Naive thymus-derived CD8-positive, alpha-beta T cell (primary cell): ENCODE results near the gene LNX1. TPM values are rescaled to one million over a fixed set of nuclear protein-coding genes. Genes with fewer than 3 reads are reported as not detected.

Source experiments
- ATAC-seq, 2 donors: fragments of 150-1000 bp; cut with Tn5 transposase in 1 of 2; sonication (Bioruptor Pico), chemical (Tn5 transposase) in 1 of 2; 1 replicate in 1 of 2; 2 replicates in 1 of 2; pipeline ENCODE4 v1.10.0; 2021; ENCODE audit warnings: mild to moderate bottlenecking in 2 of 2, moderate library complexity in 2 of 2
- POLR2A ChIA-PET: fragments of 350-600 bp; sonication (Branson Sonifier 250); formaldehyde crosslinking; loops from one replicate; lab custom pipeline; 2021; ENCODE audit warnings: antibody characterized with exemption; lab: Charles Lee
- DNase-seq, 10 donors: peaks; one replicate each; pipeline versions ENCODE4 v3.0.0 to v3.0.0-alpha.2; 2020 to 2022
- H3K27ac Mint-ChIP-seq, 10 donors: one replicate each; pipeline ENCODE4 v1.8.0; 2020 to 2022; ENCODE audit warnings: mild to moderate bottlenecking in 10 of 10, mixed read lengths in 10 of 10, moderate library complexity in 4 of 10, inconsistent platforms in 1 of 10
- H3K27me3 Mint-ChIP-seq, 5 donors: one replicate each; pipeline ENCODE4 v1.8.0; 2021 to 2022; ENCODE audit warnings: mixed read lengths in 5 of 5
- H3K36me3 Mint-ChIP-seq, 3 donors: one replicate each; pipeline ENCODE4 v1.8.0; 2020 to 2022; ENCODE audit warnings: mixed read lengths in 3 of 3, mild to moderate bottlenecking in 2 of 3, inconsistent platforms in 1 of 3
- H3K4me1 Mint-ChIP-seq, 4 donors: one replicate each; pipeline ENCODE4 v1.8.0; 2021 to 2022; ENCODE audit warnings: mixed read lengths in 4 of 4
- H3K4me3 Mint-ChIP-seq, 10 donors: one replicate each; pipeline ENCODE4 v1.8.0; 2020 to 2022; ENCODE audit warnings: mild to moderate bottlenecking in 10 of 10, mixed read lengths in 10 of 10, moderate library complexity in 6 of 10, inconsistent platforms in 1 of 10
- H3K9me3 Mint-ChIP-seq, 9 donors: one replicate each; pipeline ENCODE4 v1.8.0; 2020 to 2022; ENCODE audit warnings: mixed read lengths in 9 of 9, mild to moderate bottlenecking in 3 of 9, inconsistent platforms in 1 of 9, moderate library complexity in 1 of 9
- polyA plus RNA-seq, 3 donors: library from polyadenylated mRNA; unstranded; fragments of 300-500 nt; fragmentation: Illumina TruSeq; gene quantifications; one replicate each; pipeline ENCODE4 v1.2.3, GENCODE V29; 2021
- total RNA-seq, 8 experiments: library from RNA in 2 of 8; stranded (reverse) in 2 of 8; gene quantifications; one replicate each; pipeline ENCODE4 v1.2.3 and lab custom pipeline; 2021 to 2026

The LNX1 gene
- total and polyA plus RNA-seq, 5 experiments from 2014 or later: 0.32 to 0.52 (median 0.43) TPM; not detected in 2

DNA sequence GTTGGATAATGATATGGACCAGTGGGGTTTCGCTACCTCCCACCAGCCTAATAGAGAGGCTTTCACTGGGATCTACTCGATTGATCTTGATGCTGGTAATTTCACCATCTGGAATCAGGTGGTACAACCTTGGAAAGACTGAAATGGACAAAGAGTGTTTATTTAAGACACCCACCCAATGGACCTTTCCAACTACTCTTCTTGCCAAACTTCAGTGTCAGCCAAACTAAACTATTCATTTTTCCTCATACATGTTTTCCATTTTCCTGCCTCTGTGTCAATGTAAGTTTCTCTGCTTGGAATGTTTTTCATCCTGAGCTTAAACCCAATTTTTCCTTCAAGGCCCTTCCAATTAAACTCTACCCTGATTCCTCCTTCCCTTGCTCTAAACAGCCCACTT, 92.6 kb downstream of the LNX1 start:
- Mint-ChIP-seq H3K4me3 (no peak overlapping the region), H3K36me3 (no peaks in the 10 kb centered on the region), H3K4me1 (peaks cover 0 to 2% (median 0%) of the 10 kb centered on the region in 4 donors), H3K27me3 (peaks cover 0 to 5% (median 0%) of the 10 kb centered on the region in 5 donors), H3K27ac (no peak overlapping the region), H3K9me3 (no peaks in the 10 kb centered on the region)
- ATAC-seq: no peak
- no peak for DNase-seq
- POLR2A ChIA-PET: no interaction called here

DNA sequence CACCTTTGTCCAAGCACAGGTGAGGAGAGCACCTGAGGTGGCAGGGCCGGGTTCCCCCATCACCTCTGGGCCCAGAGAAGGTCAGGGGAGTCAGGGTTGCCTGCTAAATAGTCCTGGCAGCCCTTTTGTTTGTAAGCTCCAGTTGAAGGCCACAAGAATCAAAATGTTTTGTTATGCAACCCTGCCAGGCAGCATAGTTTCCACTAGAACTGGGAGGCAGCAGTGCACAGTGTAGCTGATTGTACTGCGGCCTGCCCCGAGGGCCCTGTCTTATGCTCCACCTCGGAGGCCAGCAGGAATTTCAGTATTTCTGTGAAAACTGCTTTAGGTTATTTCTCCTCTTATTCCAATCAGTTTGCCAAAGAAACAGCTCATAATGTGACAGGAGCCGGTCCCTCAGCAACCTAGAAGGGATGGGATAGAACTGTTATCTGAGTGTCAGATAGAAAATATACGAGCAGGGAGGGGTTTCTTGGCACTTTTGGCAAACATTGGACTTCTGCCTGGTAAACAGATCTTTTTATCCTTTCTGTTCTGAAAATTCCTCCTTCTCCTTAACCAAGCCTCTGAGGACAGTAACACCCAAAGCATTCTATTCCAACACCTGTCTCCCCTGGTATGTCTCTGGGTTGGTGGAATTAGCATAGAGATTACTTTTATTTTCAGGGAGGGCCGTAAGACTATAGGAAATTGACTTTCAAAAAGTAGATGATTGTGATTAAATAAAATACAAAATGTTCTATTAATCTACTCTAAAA, 93.6 kb downstream of the LNX1 start:
- Mint-ChIP-seq H3K4me1 (peaks cover 0 to 2% (median 0%) of the 10 kb centered on the region in 4 donors), H3K27ac (no peak overlapping the region), H3K27me3 (peaks cover 0 to 5% (median 0%) of the 10 kb centered on the region in 5 donors), H3K36me3 (no peaks in the 10 kb centered on the region), H3K4me3 (no peak overlapping the region), H3K9me3 (no peaks in the 10 kb centered on the region)
- DNase-seq (no peak), ATAC-seq (no peak)
- POLR2A ChIA-PET: no interaction called here

DNA sequence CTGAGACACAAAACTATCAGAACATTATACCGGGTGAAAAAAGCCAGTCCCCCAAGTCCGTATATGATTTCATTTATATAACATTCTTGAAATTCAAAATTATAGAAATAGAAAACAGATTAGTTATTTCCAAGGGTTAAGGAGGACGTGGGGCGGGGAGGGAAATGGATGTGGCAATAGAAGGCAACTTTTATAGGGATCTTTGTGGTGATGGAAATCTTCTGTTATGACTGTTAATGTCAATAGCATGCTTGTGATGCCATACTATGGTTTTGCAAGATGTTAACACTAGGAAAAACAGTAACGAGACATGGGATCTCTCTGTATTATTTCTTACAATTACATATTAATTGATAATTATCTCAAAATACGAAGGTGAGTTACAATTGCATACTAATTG, 96.4 kb downstream of the LNX1 start:
- Mint-ChIP-seq H3K4me3 (no peak overlapping the region), H3K27ac (no peak overlapping the region), H3K36me3 (no peaks in the 10 kb centered on the region), H3K27me3 (peaks cover 0 to 9% (median 0%) of the 10 kb centered on the region in 5 donors), H3K9me3 (no peaks in the 10 kb centered on the region), H3K4me1 (peaks cover 0 to 2% (median 0%) of the 10 kb centered on the region in 4 donors)
- DNase-seq: no peak
- no peak for ATAC-seq
- POLR2A ChIA-PET: no interaction called here

DNA sequence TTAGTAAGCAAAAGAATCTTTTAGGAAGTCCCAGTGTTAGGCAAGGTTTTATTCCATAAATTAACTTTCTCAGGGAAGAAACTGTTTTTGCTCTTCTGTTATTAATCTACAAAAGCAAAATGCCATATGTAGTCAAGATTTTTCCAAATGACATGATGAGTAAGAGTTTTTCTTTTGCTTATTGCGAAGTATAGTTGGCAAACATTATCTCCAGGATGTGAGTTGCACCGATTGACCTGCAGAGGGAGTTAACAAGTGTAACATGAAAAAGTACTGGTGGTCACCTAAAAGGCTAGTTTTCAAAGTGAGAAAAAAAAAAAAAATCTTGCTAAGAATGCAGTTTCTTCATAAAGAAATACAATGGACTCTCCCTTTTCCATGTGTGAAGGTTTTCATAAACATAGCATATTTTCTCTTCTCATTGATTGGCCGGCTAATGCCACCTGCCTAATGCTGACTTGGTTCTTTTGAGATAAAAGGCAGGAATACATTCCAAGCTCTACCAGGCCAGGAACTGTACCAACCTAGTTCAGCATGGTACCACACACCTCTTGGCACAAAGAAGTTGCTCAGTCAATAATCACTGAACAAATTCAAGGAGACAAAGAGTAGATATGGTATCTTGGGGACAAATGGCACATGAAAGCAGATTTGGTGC, 100.2 kb downstream of the LNX1 start:
- no peak overlapping the region for H3K27ac Mint-ChIP-seq

DNA sequence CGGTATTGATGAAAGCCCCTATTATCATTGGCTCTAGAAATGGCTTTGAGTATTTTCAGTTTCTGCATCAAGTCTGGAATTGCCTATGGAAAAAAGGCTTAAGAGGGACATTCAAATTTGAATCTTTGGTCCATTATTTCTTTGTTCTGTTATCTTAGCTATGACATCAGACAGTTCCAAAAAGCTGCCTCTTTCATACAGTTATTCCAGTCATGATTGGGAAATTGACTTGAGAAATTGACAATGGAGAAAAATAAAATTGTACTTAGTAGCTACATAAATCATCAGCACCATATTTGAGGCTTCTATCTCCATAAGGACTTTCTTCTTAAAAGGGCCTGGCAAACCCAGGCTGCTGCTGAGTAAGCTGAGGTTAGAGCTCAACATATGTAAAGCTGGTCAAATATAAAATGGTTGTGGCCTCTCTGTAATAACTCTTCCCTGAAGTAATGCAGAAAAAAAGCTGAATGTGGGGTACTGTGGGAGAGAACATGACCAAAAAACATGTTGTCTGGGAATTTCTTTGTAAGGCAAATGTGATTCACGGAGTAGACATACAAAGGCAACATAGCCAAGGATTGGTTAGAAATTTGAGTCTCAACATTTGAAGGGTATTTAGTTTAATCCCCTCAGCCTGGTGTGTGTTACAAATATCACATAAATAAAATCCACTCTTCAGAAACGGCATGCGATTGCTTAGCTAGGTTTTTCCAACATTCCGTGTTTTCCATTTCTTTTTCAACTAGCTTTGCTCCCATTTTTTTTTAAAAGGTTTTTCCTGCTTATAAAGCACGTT, 100.9 kb downstream of the LNX1 start:
- no peaks in the 10 kb centered on the region for H3K9me3 Mint-ChIP-seq
- H3K36me3 Mint-ChIP-seq: no peaks in the 10 kb centered on the region
- no peak overlapping the region for H3K4me3 Mint-ChIP-seq
- H3K4me1 Mint-ChIP-seq: no peaks in the 10 kb centered on the region
- no peak overlapping the region for H3K27ac Mint-ChIP-seq
- H3K27me3 Mint-ChIP-seq: peaks cover 8 to 30% (median 11%) of the 10 kb centered on the region in 5 donors
- POLR2A ChIA-PET: no interaction called here
- ATAC-seq (no peak), DNase-seq (no peak)

More for the DNA sequence above, 100.2 kb downstream of the LNX1 start:
- H3K9me3 Mint-ChIP-seq: no peaks in the 10 kb centered on the region
- POLR2A ChIA-PET: no interaction called here
- DNase-seq (no peak), ATAC-seq (no peak)
- no peaks in the 10 kb centered on the region for H3K4me1 Mint-ChIP-seq
- H3K4me3 Mint-ChIP-seq: no peak overlapping the region
- no peaks in the 10 kb centered on the region for H3K36me3 Mint-ChIP-seq
- H3K27me3 Mint-ChIP-seq: peaks cover 7 to 24% (median 8%) of the 10 kb centered on the region in 5 donors

DNA sequence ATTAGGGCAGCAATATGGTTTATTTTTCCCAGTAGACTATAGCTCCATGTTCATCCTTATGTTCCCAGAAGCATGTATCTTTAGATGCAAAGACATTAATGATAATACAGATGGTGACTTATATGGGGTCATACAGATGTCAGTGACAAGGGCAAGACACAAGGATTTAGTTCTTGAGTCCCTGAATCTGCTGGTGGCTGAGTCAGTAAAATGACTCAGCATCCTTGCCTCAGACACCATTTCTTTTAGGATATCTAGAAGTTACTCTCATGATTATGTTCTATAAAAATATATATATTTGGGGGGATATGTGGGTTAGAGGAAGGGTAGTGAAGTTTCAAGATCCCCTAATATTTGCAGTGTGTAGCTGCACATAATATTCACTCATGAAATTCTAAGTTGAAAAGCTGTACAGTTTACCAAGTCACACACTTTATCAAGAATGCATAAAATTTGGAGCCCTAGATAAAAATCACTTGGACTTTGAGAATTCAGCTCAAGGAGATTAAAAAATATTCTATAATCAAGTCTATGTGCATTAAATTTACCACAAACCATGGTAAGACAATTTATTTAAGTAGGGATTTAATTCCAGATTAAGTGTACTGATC, 101.9 kb downstream of the LNX1 start:
- Mint-ChIP-seq H3K27ac (no peak overlapping the region), H3K4me1 (no peaks in the 10 kb centered on the region), H3K4me3 (no peak overlapping the region), H3K9me3 (no peaks in the 10 kb centered on the region), H3K36me3 (no peaks in the 10 kb centered on the region), H3K27me3 (peaks cover 8 to 39% (median 11%) of the 10 kb centered on the region in 5 donors)
- DNase-seq (no peak), ATAC-seq (no peak)
- POLR2A ChIA-PET: no interaction called here

DNA sequence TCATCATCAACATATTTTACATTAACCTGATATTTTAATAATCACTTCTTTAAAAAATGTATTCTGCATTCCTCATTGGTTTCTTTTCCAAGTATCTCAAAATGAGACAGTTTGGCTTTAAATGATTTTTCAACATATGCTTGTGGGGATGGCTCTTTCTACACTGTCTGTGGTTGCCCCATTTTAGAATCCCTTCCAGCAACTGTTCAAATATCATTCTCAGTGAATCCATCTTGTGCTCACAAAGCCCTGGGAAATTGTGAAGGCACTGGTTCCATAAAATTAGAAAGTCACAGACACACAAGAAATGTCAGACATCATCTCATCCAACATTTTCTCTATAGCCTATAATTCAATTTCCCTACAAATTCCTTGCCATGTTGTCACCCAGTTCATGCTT, 103.5 kb downstream of the LNX1 start:
- ATAC-seq (no peak), DNase-seq (no peak)
- Mint-ChIP-seq H3K9me3 (peaks cover 0 to 2% (median 0%) of the 10 kb centered on the region in 9 donors), H3K4me1 (no peaks in the 10 kb centered on the region), H3K27me3 (peaks cover 15 to 53% (median 16%) of the 10 kb centered on the region in 5 donors), H3K27ac (no peak overlapping the region), H3K4me3 (no peak overlapping the region), H3K36me3 (peaks cover 0 to 4% (median 0%) of the 10 kb centered on the region in 3 donors)
- POLR2A ChIA-PET: no interaction called here

DNA sequence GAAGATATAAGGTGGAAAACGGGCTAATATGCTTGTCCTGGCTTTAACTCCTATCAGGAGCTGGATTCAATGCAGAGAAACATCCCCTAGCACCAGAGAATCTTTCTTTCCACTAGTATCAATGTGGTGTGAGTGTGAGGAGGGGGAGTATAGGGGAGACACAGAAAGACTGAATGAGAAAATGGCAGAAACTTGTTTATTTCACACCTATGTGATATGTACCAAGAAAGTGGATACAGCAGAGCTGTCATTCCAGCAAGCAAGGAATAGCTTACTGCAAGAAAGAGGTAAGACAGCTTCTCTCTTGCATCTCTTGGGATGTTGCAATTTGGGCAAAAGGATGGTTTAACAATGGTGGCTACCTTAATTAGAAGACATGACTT, 105.6 kb downstream of the LNX1 start:
- Mint-ChIP-seq H3K27me3 (peaks cover 15 to 54% (median 22%) of the 10 kb centered on the region in 5 donors), H3K27ac (no peak overlapping the region), H3K36me3 (peaks cover 0 to 4% (median 0%) of the 10 kb centered on the region in 3 donors), H3K4me1 (no peaks in the 10 kb centered on the region), H3K4me3 (no peak overlapping the region), H3K9me3 (peaks cover 0 to 2% (median 0%) of the 10 kb centered on the region in 9 donors)
- POLR2A ChIA-PET: no interaction called here
- ATAC-seq: no peak
- DNase-seq: no peak

DNA sequence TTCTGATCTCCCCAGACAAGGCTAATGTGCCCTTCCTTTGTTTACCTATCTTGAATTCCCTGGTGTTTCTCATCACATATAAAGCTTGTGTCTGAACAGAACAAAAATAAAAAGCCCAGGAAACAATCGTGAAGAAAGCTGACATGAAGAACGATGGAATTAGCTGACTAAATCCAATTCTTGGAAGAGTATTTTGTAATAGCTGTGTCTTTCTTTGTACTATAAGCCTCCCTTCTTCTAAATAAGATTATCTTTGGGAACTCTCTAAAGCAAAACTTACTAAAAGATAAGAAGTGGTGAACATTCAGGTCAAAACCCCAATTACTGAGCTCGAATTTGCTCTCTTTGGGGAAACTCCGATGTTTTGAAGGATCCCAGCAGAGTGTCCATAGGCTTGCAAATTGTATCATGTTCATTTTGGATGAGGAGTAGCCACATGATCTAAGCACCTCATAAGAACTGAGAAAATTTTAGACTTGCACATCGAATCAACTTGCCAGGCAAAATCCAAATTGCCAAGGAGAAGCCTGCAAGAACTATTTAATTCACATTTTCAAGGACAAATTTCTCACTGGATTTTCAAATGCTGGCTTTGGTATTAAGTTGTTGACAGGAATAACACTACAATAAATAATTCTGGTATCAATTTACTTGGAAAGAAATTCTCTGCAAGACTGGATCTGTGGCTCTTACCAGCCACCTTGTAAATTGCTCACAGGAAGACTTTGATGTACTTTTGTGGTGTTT, 106.2 kb downstream of the LNX1 start:
- Mint-ChIP-seq H3K9me3 (peaks cover 0 to 2% (median 0%) of the 10 kb centered on the region in 9 donors), H3K4me1 (no peaks in the 10 kb centered on the region), H3K4me3 (no peak overlapping the region), H3K27me3 (peaks cover 15 to 54% (median 22%) of the 10 kb centered on the region in 5 donors), H3K27ac (no peak overlapping the region), H3K36me3 (peaks cover 0 to 4% (median 0%) of the 10 kb centered on the region in 3 donors)
- POLR2A ChIA-PET: no interaction called here
- ATAC-seq: no peak
- DNase-seq: no peak

DNA sequence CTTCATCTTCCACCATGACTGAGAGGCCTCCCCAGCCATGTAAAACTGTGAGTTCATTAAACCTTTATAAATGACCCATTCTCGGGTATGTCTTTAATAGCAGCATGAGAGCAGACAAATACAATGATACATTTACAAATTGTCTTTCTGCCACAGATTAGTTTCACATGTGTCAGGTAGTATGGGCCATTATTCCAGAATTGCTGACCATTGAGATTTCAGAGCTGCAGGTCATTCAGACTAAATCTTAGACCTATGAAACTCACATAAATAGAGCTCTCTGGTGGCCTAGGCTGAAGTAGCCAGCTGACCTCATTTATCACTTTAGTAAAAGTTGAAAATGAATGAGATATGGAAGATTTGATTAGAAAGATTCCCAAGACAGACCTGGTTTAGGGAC, 108.0 kb downstream of the LNX1 start:
- no peak overlapping the region for H3K4me3 Mint-ChIP-seq
- ATAC-seq: no peak
- H3K9me3 Mint-ChIP-seq: peaks cover 0 to 2% (median 0%) of the 10 kb centered on the region in 9 donors
- no peak overlapping the region for H3K27ac Mint-ChIP-seq
- POLR2A ChIA-PET: no interaction called here
- H3K27me3 Mint-ChIP-seq: peaks cover 12 to 49% (median 20%) of the 10 kb centered on the region in 5 donors
- H3K36me3 Mint-ChIP-seq: peaks cover 0 to 4% (median 0%) of the 10 kb centered on the region in 3 donors
- no peaks in the 10 kb centered on the region for H3K4me1 Mint-ChIP-seq
- DNase-seq: no peak

DNA sequence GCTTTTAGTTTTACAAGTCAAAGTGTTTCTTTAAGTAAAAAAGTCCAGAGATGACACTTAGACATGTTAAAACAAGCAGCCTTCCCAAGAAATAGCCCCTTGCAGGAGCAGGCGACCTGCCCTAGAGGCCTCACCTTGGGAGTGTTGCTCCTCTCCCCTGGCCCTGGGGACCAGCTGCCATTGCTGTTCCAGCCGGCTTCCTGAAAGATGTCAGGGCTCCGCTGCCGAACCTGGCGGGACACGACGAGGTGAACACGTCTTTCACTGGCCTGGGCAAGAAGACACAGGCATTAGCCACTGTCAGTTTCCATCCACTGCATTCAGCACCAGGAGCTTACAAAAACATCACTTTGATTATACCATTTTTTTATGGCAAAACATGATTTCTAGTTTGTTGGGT, 109.7 kb downstream of the LNX1 start:
- Mint-ChIP-seq H3K4me3 (no peak overlapping the region), H3K4me1 (no peaks in the 10 kb centered on the region), H3K36me3 (peaks cover 0 to 4% (median 0%) of the 10 kb centered on the region in 3 donors), H3K27me3 (peaks cover 7 to 34% (median 12%) of the 10 kb centered on the region in 5 donors), H3K9me3 (peaks cover 0 to 2% (median 0%) of the 10 kb centered on the region in 9 donors), H3K27ac (no peak overlapping the region)
- ATAC-seq: no peak
- DNase-seq: no peak
- POLR2A ChIA-PET: no interaction called here

DNA sequence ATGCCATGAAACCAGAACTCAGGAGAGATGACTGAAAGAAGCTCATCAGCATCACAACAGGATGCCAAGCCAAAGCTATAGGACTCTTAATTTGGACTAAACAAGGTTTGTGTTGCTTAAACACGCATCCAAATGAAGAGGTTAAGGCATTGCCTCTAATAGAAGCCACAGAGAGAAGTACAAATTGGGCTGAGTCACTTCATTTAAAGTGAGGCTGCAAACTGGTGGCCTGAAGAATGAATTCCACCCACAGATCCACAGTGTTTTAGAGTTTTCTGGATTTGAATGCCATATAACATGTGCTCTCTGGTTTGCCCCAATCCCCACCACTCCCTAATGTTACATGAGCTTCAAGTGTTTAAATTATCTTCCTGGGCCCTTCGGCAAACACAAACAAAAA, 110.4 kb downstream of the LNX1 start:
- Mint-ChIP-seq H3K27ac (no peak overlapping the region), H3K27me3 (peaks cover 6 to 28% (median 11%) of the 10 kb centered on the region in 5 donors), H3K9me3 (peaks cover 0 to 2% (median 0%) of the 10 kb centered on the region in 9 donors), H3K4me1 (no peaks in the 10 kb centered on the region), H3K4me3 (no peak overlapping the region), H3K36me3 (peaks cover 0 to 4% (median 0%) of the 10 kb centered on the region in 3 donors)
- no peak for ATAC-seq
- no peak for DNase-seq
- POLR2A ChIA-PET: no interaction called here
